ENCODE measurements around the gene BEST4.
"Not testable (repeated sequence)": the region's sequence is repeated elsewhere in the genome, so short reads cannot be mapped to it uniquely, and the experiment has no call there.

- not testable (repeated sequence) for TF ChIP-seq ATF7 (IDR thresholded peaks at IDR 0.05); ATF7 (CRISPR knock-in tag; IDR thresholded peaks at IDR 0.05); ZNF30 (CRISPR knock-in tag; IDR thresholded peaks at IDR 0.05); RFX5 (IDR thresholded peaks at IDR 0.05; ENCODE audit: low read depth, low read length); TCF7L2 (IDR thresholded peaks at IDR 0.05; ENCODE audit: low read depth, low read length); EHMT2 (IDR thresholded peaks at IDR 0.05; ENCODE audit: borderline replicate concordance, low read depth, low read length); ZSCAN29 (CRISPR knock-in tag; conservative IDR thresholded peaks at IDR 0.05); POLR2AphosphoS5 (IDR thresholded peaks at IDR 0.05; ENCODE audit: low read depth, low read length); AHR (CRISPR knock-in tag; IDR thresholded peaks at IDR 0.05); SMC3 (IDR thresholded peaks at IDR 0.05; ENCODE audit: low read length); ZNF138 (CRISPR knock-in tag; IDR thresholded peaks at IDR 0.05; ENCODE audit: low read depth); ZNF251 (CRISPR knock-in tag; IDR thresholded peaks at IDR 0.05); MAFK (conservative IDR thresholded peaks at IDR 0.05 in 1 of 2, IDR thresholded peaks at IDR 0.05 in 1 of 2; ENCODE audit: low read length in 2 of 2)
- TF ChIP-seq, protein P1, sequence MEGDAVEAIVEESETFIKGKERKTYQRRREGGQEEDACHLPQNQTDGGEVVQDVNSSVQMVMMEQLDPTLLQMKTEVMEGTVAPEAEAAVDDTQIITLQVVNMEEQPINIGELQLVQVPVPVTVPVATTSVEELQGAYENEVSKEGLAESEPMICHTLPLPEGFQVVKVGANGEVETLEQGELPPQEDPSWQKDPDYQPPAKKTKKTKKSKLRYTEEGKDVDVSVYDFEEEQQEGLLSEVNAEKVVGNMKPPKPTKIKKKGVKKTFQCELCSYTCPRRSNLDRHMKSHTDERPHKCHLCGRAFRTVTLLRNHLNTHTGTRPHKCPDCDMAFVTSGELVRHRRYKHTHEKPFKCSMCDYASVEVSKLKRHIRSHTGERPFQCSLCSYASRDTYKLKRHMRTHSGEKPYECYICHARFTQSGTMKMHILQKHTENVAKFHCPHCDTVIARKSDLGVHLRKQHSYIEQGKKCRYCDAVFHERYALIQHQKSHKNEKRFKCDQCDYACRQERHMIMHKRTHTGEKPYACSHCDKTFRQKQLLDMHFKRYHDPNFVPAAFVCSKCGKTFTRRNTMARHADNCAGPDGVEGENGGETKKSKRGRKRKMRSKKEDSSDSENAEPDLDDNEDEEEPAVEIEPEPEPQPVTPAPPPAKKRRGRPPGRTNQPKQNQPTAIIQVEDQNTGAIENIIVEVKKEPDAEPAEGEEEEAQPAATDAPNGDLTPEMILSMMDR (CRISPR knock-in tag; IDR thresholded peaks at IDR 0.05), result not testable (repeated sequence)
These were observed 21.5 kb downstream of the BEST4 start for GRCh38 chr1:44766421-44766820.

All from HepG2 (cell line).